IMR-90 (cell line): Measurements from ENCODE around the gene RTN4IP1. TPM values are rescaled to one million over a fixed set of nuclear protein-coding genes. Genes with fewer than 3 reads are reported as not detected.

Experiments used
- ATAC-seq: fragments of 200-7000 bp; cut with Tn5 transposase; 2 replicates; pipeline ENCODE4 v1.9.1; 2020; ENCODE audit warnings: low read depth, mild to moderate bottlenecking, moderate library complexity
- BruUV-seq: library from RNA; stranded (reverse); fragments of 400-500 nt; replicated peaks from 2 replicates; lab custom pipeline; 2021; lab: Mats Ljungman, UMichigan
- CTCF ChIA-PET: fragments of 300-600 bp; formaldehyde crosslinking; extraction: SDS; loops from one replicate; lab custom pipeline; 2021; ENCODE audit warnings: antibody characterized with exemption; lab: Yijun Ruan, JAX
- POLR2A ChIA-PET: fragments of 300-600 bp; sonication (Branson Sonifier 250); formaldehyde crosslinking; loops from one replicate; lab custom pipeline; 2022; ENCODE audit warnings: antibody characterized with exemption; ENCODE audit not compliant: unreplicated experiment; lab: Charles Lee
- DNase-seq: peaks from one replicate; pipeline ENCODE4 v3.0.0; 2013
- H2AFZ ChIP-seq: replicated peaks from 2 replicates; pipeline ENCODE3; 2013; ENCODE audit warnings: low read length, mild to moderate bottlenecking; ENCODE audit not compliant: poor library complexity
- H2AK5ac ChIP-seq: 2 replicates; pipeline ENCODE4 v1.6.1; 2013; ENCODE audit warnings: low read depth, low read length, inconsistent platforms
- H2AK9ac ChIP-seq: replicated peaks from 2 replicates; pipeline ENCODE3; 2013; ENCODE audit warnings: mild to moderate bottlenecking, low read depth, low read length, moderate library complexity; ENCODE audit not compliant: poor library complexity
- H2BK120ac ChIP-seq: 2 replicates; pipeline ENCODE4 v1.6.1; 2013; ENCODE audit warnings: low read depth, low read length, inconsistent platforms
- H2BK15ac ChIP-seq: 3 replicates; pipeline ENCODE4 v1.6.1; 2013; ENCODE audit warnings: low read depth, low read length, inconsistent platforms
- H2BK20ac ChIP-seq: 2 replicates; pipeline ENCODE4 v1.6.1; 2013; ENCODE audit warnings: low read depth, mild to moderate bottlenecking, inconsistent platforms, low read length, moderate library complexity
- H2BK5ac ChIP-seq: 2 replicates; pipeline ENCODE4 v1.6.1; 2013; ENCODE audit warnings: mild to moderate bottlenecking, low read depth, low read length, inconsistent platforms; ENCODE audit not compliant: poor library complexity, severe bottlenecking
- H3K14ac ChIP-seq: replicated peaks from 2 replicates; pipeline ENCODE4 v1.6.1; 2013; ENCODE audit warnings: low read depth, low read length, inconsistent platforms
- H3K18ac ChIP-seq: 2 replicates; pipeline ENCODE4 v1.6.1; 2013; ENCODE audit warnings: low read depth, low read length, control low read depth
- H3K23ac ChIP-seq: 2 replicates; pipeline ENCODE4 v1.6.1; 2013; ENCODE audit warnings: low read depth, low read length, inconsistent platforms
- H3K27ac ChIP-seq: 2 replicates; pipeline ENCODE4 v1.5.1; 2013; ENCODE audit warnings: mild to moderate bottlenecking, control low read depth, low read length; ENCODE audit not compliant: insufficient read depth
- H3K27me3 ChIP-seq: 2 replicates; pipeline ENCODE4 v1.6.1; 2013; ENCODE audit warnings: low read length; ENCODE audit not compliant: control insufficient read depth, insufficient read depth
- H3K36me3 ChIP-seq: 2 replicates; pipeline ENCODE4 v1.6.1; 2013; ENCODE audit warnings: low read length, mixed read lengths; ENCODE audit not compliant: control insufficient read depth, insufficient read depth
- H3K4ac ChIP-seq: 2 replicates; pipeline ENCODE4 v1.6.1; 2013; ENCODE audit warnings: low read depth, low read length, inconsistent platforms
- H3K4me1 ChIP-seq: 2 replicates; pipeline ENCODE4 v1.6.1; 2013; ENCODE audit warnings: low read length, mixed read lengths; ENCODE audit not compliant: control insufficient read depth, insufficient read depth
- H3K4me2 ChIP-seq: 2 replicates; pipeline ENCODE4 v1.6.1; 2013; ENCODE audit warnings: low read depth, mild to moderate bottlenecking, control low read depth, low read length, moderate library complexity
- H3K4me3 ChIP-seq: 2 replicates; pipeline ENCODE4 v1.5.1; 2013; ENCODE audit warnings: low read depth, mild to moderate bottlenecking, control low read depth, low read length, moderate library complexity; ENCODE audit not compliant: insufficient read depth
- H3K56ac ChIP-seq: 2 replicates; pipeline ENCODE4 v1.6.1; 2013; ENCODE audit warnings: low read length, inconsistent platforms; ENCODE audit not compliant: insufficient read depth; ENCODE audit errors: extremely low read depth
- H3K79me1 ChIP-seq, 2 experiments: 2 replicates each; pipeline ENCODE4 v1.6.1; 2013; ENCODE audit warnings: low read length in 2 of 2, inconsistent platforms in 1 of 2, low read depth in 1 of 2
- H3K9ac ChIP-seq: 2 replicates; pipeline ENCODE4 v1.6.1; 2013; ENCODE audit warnings: low read depth, low read length, control low read depth
- H3K9me1 ChIP-seq: 2 replicates; pipeline ENCODE4 v1.6.1; 2013; ENCODE audit warnings: low read length, inconsistent platforms; ENCODE audit not compliant: insufficient read depth
- H3K9me3 ChIP-seq: 2 replicates; pipeline ENCODE4 v1.6.1; 2013; ENCODE audit warnings: low read length; ENCODE audit not compliant: control insufficient read depth, insufficient read depth
- H4K20me1 ChIP-seq: 2 replicates; pipeline ENCODE4 v1.6.1; 2013; ENCODE audit warnings: low read length, inconsistent platforms; ENCODE audit not compliant: insufficient read depth
- H4K5ac ChIP-seq: 2 replicates; pipeline ENCODE4 v1.6.1; 2013; ENCODE audit warnings: mild to moderate bottlenecking, low read depth, low read length, control low read depth
- H4K8ac ChIP-seq, 2 experiments: 2 replicates each; pipeline ENCODE4 v1.6.1; 2013; ENCODE audit warnings: low read depth in 2 of 2, low read length in 2 of 2, control low read depth in 1 of 2, inconsistent platforms in 1 of 2
- H4K91ac ChIP-seq: 2 replicates; pipeline ENCODE4 v1.6.1; 2013; ENCODE audit warnings: low read depth, low read length, inconsistent platforms; ENCODE audit not compliant: insufficient read depth
- BHLHE40 ChIP-seq: fragments of 150-350 bp; IDR thresholded peaks from 2 replicates; pipeline ENCODE4 v1.6.1; 2016; ENCODE audit warnings: mild to moderate bottlenecking, low read depth, low read length
- CEBPB ChIP-seq: IDR thresholded peaks from 2 replicates; pipeline ENCODE4 v1.6.1; 2012; ENCODE audit warnings: low read depth, low read length, improper control_type of control experiment
- CHD1 ChIP-seq: IDR thresholded peaks from 2 replicates; pipeline ENCODE4 v1.6.1; 2012; ENCODE audit warnings: low read depth, low read length, improper control_type of control experiment
- FOS ChIP-seq: fragments of 150-350 bp; IDR thresholded peaks from 2 replicates; pipeline ENCODE4 v1.6.1; 2016; ENCODE audit warnings: low read depth, low read length
- MAFK ChIP-seq: IDR thresholded peaks from 2 replicates; pipeline ENCODE4 v1.6.1; 2012; ENCODE audit warnings: low read depth, low read length, improper control_type of control experiment
- MAZ ChIP-seq: IDR thresholded peaks from 2 replicates; pipeline ENCODE4 v1.6.1; 2012; ENCODE audit warnings: low read depth, mild to moderate bottlenecking, low read length, improper control_type of control experiment, moderate library complexity, borderline replicate concordance
- MXI1 ChIP-seq: IDR thresholded peaks from 2 replicates; pipeline ENCODE4 v1.6.1; 2012; ENCODE audit warnings: low read depth, mild to moderate bottlenecking, low read length, moderate library complexity, borderline replicate concordance
- NFE2L2 ChIP-seq: fragments of 150-350 bp; IDR thresholded peaks from 2 replicates; pipeline ENCODE4 v1.6.1; 2016; ENCODE audit warnings: low read depth, mild to moderate bottlenecking, low read length
- POLR2A ChIP-seq: IDR thresholded peaks from 2 replicates; pipeline ENCODE4 v1.6.1; 2012; ENCODE audit warnings: mild to moderate bottlenecking, low read depth, low read length
- RAD21 ChIP-seq: IDR thresholded peaks from 2 replicates; pipeline ENCODE4 v1.6.1; 2012; ENCODE audit warnings: low read length, improper control_type of control experiment
- RCOR1 ChIP-seq: IDR thresholded peaks from 2 replicates; pipeline ENCODE4 v1.6.1; 2012; ENCODE audit warnings: mild to moderate bottlenecking, low read length, improper control_type of control experiment; ENCODE audit not compliant: insufficient replicate concordance
- RFX5 ChIP-seq: IDR thresholded peaks from 2 replicates; pipeline ENCODE4 v1.8.0; 2012; ENCODE audit warnings: low read depth, mild to moderate bottlenecking, low read length, moderate library complexity
- SMC3 ChIP-seq: fragments of 150-350 bp; IDR thresholded peaks from 2 replicates; pipeline ENCODE4 v1.6.1; 2016; ENCODE audit warnings: low read depth, mild to moderate bottlenecking, antibody characterized with exemption, low read length, moderate library complexity
- WGBS, 2 experiments: methylation state at CpG; one replicate each; pipeline versions ENCODE4 v1.1.5 to v1.1.7; 2013; ENCODE audit warnings: missing lambda C conversion rate in 2 of 2; ENCODE audit not compliant: insufficient read length in 1 of 2; ENCODE audit errors: extremely low coverage in 2 of 2; 5-methylcytosine and 5-hydroxymethylcytosine counted together
- dilution Hi-C: fragments of 300-500 bp; cut with HindIII; formaldehyde crosslinking; loops from one replicate; pipeline ENCODE4 v1.14.3; 2018; ENCODE audit warnings: low sequenced_read_pairs; ENCODE audit not compliant: unreplicated experiment
- in situ Hi-C: fragments of 300-500 bp; cut with MboI; formaldehyde crosslinking; loops from 3 replicates; pipeline ENCODE4 v1.14.3; 2019; ENCODE audit warnings: low sequenced_read_pairs, inconsistent platforms, mixed read lengths
- intact Hi-C: fragments of 100-400 bp; cut with micrococcal nuclease; formaldehyde crosslinking; loops from 2 replicates; pipeline ENCODE4 v1.10.0; 2022
- polyA plus RNA-seq, 3 experiments: library from polyadenylated mRNA; depleted of rRNA; stranded (reverse); fragments of >200 nt; gene quantifications; 2 replicates each; pipeline ENCODE4 v1.2.3, GENCODE V29; 2012; ENCODE audit warnings: low replicate concordance in 1 of 3
- total RNA-seq: library from RNA; depleted of rRNA; stranded (reverse); fragments of >200 nt; gene quantifications from 2 replicates; pipeline ENCODE4 v1.2.3, GENCODE V29; 2012
- TF ChIP-seq, protein P1 (sequence below): conservative IDR thresholded peaks from 2 replicates; pipeline ENCODE4 v1.5.1; 2012; ENCODE audit warnings: mild to moderate bottlenecking, low read depth, low read length, improper control_type of control experiment
- TF ChIP-seq, protein P2 (sequence below): fragments of 150-350 bp; IDR thresholded peaks from 2 replicates; pipeline ENCODE4 v1.6.1; 2016; ENCODE audit warnings: low read depth, mild to moderate bottlenecking, low read length, moderate library complexity, borderline replicate concordance
- TF ChIP-seq, protein P3 (sequence below): fragments of 150-350 bp; IDR thresholded peaks from 2 replicates; pipeline ENCODE4 v1.6.1; 2017; ENCODE audit warnings: mild to moderate bottlenecking, antibody characterized with exemption, low read length, low read depth

Gene RTN4IP1
- total and polyA plus RNA-seq, 2 of the 4 experiments (the other 2 are of a cell fraction): 5.7 to 9.9 TPM

DNA sequence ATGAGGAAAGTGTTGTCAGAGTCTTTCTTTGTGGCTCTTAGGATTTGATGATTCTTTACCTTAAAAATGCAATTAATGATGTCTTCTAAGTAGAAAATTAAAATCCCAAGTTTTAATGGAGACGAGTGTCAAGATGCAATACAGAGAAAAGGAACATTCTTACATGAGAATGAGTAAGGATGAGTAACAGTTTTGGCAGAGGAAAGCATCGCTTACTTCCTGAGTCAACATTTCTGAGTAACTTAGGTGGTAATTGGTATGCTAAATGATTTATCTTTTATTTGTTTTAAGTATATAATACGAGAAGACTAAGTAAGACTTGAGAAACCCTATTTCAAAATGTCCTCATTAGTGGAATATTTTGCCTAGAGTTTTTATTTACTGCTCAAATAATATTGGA is 101.3 kb downstream of the RTN4IP1 start:
- Histone ChIP-seq H2BK15ac (no peak overlapping the region; the same call in 2 of the 3 replicates), H3K4me1 (peaks cover 5% of the 10 kb centered on the region), H3K23ac (no peak overlapping the region), H2AK5ac (no peak overlapping the region), H3K79me1 (no peaks in the 10 kb centered on the region), H2BK20ac (no peak overlapping the region), H3K27ac (no peak overlapping the region), H2BK5ac (peak overlapping the region; percentile 100), H3K4me2 (peak overlapping the region; percentile 51; the same call in 1 of the 2 replicates), H2AFZ (no peak overlapping the region), H4K5ac (no peak overlapping the region), H3K14ac (no peak overlapping the region), H3K9ac (no peak overlapping the region), H3K18ac (no peak overlapping the region), H3K9me3 (no peaks in the 10 kb centered on the region), H4K91ac (no peak overlapping the region), H4K8ac (peak overlapping the region in 1 of 2 experiments; percentile 80; a peak in 1 of 4 replicates), H3K9me1 (0 out of 2 replicates have a peak, but pooled peaks cover 2% of the 10 kb centered on the region), H2AK9ac (no peak overlapping the region), H4K20me1 (no peaks in the 10 kb centered on the region), H3K36me3 (no peaks in the 10 kb centered on the region), H2BK120ac (peak overlapping the region; percentile 99; the same call in 1 of the 2 replicates), H3K56ac (0 out of 2 replicates have a peak overlapping the region, but pooled peaks have one; percentile 37), H3K4me3 (no peak overlapping the region), H3K4ac (no peak overlapping the region), H3K27me3 (no peaks in the 10 kb centered on the region)
- ATAC-seq (peak; percentile 75), DNase-seq (peak; percentile 98)
- CTCF ChIA-PET: no interaction called here
- intact Hi-C loops: loop anchor here (2.0 kb wide), 1 partner anchor 15 kb away; no protein-coding TSS in a partner anchor
- peak; percentile 77 for TF ChIP-seq CEBPB
- TF ChIP-seq SMC3: no peak
- TF ChIP-seq CHD1: no peak
- TF ChIP-seq MAFK: peak; percentile 64
- no peak for TF ChIP-seq BHLHE40
- TF ChIP-seq, protein P1, sequence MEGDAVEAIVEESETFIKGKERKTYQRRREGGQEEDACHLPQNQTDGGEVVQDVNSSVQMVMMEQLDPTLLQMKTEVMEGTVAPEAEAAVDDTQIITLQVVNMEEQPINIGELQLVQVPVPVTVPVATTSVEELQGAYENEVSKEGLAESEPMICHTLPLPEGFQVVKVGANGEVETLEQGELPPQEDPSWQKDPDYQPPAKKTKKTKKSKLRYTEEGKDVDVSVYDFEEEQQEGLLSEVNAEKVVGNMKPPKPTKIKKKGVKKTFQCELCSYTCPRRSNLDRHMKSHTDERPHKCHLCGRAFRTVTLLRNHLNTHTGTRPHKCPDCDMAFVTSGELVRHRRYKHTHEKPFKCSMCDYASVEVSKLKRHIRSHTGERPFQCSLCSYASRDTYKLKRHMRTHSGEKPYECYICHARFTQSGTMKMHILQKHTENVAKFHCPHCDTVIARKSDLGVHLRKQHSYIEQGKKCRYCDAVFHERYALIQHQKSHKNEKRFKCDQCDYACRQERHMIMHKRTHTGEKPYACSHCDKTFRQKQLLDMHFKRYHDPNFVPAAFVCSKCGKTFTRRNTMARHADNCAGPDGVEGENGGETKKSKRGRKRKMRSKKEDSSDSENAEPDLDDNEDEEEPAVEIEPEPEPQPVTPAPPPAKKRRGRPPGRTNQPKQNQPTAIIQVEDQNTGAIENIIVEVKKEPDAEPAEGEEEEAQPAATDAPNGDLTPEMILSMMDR: no peak
- TF ChIP-seq, protein P2, sequence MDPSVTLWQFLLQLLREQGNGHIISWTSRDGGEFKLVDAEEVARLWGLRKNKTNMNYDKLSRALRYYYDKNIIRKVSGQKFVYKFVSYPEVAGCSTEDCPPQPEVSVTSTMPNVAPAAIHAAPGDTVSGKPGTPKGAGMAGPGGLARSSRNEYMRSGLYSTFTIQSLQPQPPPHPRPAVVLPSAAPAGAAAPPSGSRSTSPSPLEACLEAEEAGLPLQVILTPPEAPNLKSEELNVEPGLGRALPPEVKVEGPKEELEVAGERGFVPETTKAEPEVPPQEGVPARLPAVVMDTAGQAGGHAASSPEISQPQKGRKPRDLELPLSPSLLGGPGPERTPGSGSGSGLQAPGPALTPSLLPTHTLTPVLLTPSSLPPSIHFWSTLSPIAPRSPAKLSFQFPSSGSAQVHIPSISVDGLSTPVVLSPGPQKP: no peak
- no peak for TF ChIP-seq RAD21
- TF ChIP-seq RCOR1: no peak
- TF ChIP-seq, protein P3, sequence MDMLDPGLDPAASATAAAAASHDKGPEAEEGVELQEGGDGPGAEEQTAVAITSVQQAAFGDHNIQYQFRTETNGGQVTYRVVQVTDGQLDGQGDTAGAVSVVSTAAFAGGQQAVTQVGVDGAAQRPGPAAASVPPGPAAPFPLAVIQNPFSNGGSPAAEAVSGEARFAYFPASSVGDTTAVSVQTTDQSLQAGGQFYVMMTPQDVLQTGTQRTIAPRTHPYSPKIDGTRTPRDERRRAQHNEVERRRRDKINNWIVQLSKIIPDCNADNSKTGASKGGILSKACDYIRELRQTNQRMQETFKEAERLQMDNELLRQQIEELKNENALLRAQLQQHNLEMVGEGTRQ: no peak
- TF ChIP-seq FOS: peak; percentile 88
- no peak for TF ChIP-seq MAZ
- TF ChIP-seq MXI1: no peak
- no peak for TF ChIP-seq RFX5
- TF ChIP-seq NFE2L2: no peak
- no peak for TF ChIP-seq POLR2A
- no CpG with 5 or more reads among the region's 3 CpGs for WGBS, 2 experiments
- dilution Hi-C loops: no loop called here
- in situ Hi-C loops: no loop called here
- POLR2A ChIA-PET: no interaction called here
- BruUV-seq: no TSS peak
